SU-DHL-6 (cell line): ENCODE results near the gene NT5DC3.

Experiments used
- H2AFZ ChIP-seq: fragments of 200-600 bp; sonication (generic); 2 replicates; pipeline ENCODE4 v1.6.1; 2014; ENCODE audit warnings: low read depth, mild to moderate bottlenecking, moderate library complexity, mixed read lengths, antibody characterized with exemption, low read length; ENCODE audit not compliant: severe bottlenecking
- H3F3A ChIP-seq: fragments of 200-600 bp; shearing (Covaris generic); 2 replicates; pipeline ENCODE4 v1.6.0; 2016; ENCODE audit warnings: antibody characterized with exemption, mild to moderate bottlenecking; ENCODE audit not compliant: insufficient read depth
- H3K27ac ChIP-seq: fragments of 200-600 bp; sonication (generic); 2 replicates; pipeline ENCODE4 v1.5.1; 2016; ENCODE audit warnings: low read depth, mild to moderate bottlenecking, low read length, moderate library complexity, mixed read lengths
- H3K27me3 ChIP-seq: fragments of 200-600 bp; sonication (generic), shearing (Covaris generic); 2 replicates; pipeline ENCODE4 v1.6.0; 2014; ENCODE audit warnings: mild to moderate bottlenecking, low read length
- H3K36me3 ChIP-seq: fragments of 200-600 bp; sonication (generic); 2 replicates; pipeline ENCODE4 v1.6.1; 2014; ENCODE audit warnings: mild to moderate bottlenecking, low read length, mixed read lengths
- H3K4me2 ChIP-seq: fragments of 300-600, 200-600 bp; shearing (Covaris generic), sonication (generic); 2 replicates; pipeline ENCODE4 v1.6.0; 2014; ENCODE audit warnings: low read length, low read depth, mild to moderate bottlenecking; ENCODE audit not compliant: poor library complexity, severe bottlenecking
- H3K4me3 ChIP-seq: fragments of 200-600 bp; sonication (generic); 2 replicates; pipeline ENCODE4 v1.5.1; 2014; ENCODE audit warnings: antibody characterized with exemption, low read length, mild to moderate bottlenecking, mixed read lengths; ENCODE audit not compliant: insufficient read depth, poor library complexity, severe bottlenecking
- H3K79me2 ChIP-seq: fragments of 200-600 bp; sonication (generic); 2 replicates; pipeline ENCODE4 v1.6.1; 2014; ENCODE audit warnings: mild to moderate bottlenecking, low read length, moderate library complexity; ENCODE audit not compliant: insufficient read depth
- H3K9ac ChIP-seq: fragments of 200-600 bp; sonication (generic); 2 replicates; pipeline ENCODE4 v1.7.0; 2014; ENCODE audit warnings: mild to moderate bottlenecking, low read length
- H3K9me2 ChIP-seq: fragments of 200-600 bp; sonication (generic); replicated peaks from 2 replicates; pipeline ENCODE4 v1.6.1; 2014; ENCODE audit warnings: low read length; ENCODE audit not compliant: insufficient read depth
- H3K9me3 ChIP-seq: fragments of 200-600 bp; sonication (generic); 2 replicates; pipeline ENCODE4 v1.6.1; 2014; ENCODE audit warnings: low read length, mixed read lengths; ENCODE audit not compliant: insufficient read depth
- H4K20me1 ChIP-seq: fragments of 200-600 bp; sonication (generic); 2 replicates; pipeline ENCODE4 v1.6.1; 2014; ENCODE audit warnings: low read depth, mild to moderate bottlenecking, antibody characterized with exemption, low read length, moderate library complexity, mixed read lengths
- EZH2phosphoT487 ChIP-seq: fragments of 200-600 bp; sonication (generic), shearing (Covaris generic); conservative IDR thresholded peaks from 2 replicates; pipeline ENCODE4 v1.6.1; 2018; ENCODE audit warnings: mild to moderate bottlenecking, antibody characterized with exemption, low read length, moderate library complexity, mixed read lengths
- TF ChIP-seq, protein P1 (sequence below): fragments of 200-600 bp; sonication (generic); IDR thresholded peaks from one replicate; pipeline ENCODE4 v1.5.1; 2017; ENCODE audit warnings: antibody characterized with exemption, mild to moderate bottlenecking, low read length, moderate library complexity; ENCODE audit not compliant: insufficient read depth, poor library complexity, severe bottlenecking

The NT5DC3 gene

DNA sequence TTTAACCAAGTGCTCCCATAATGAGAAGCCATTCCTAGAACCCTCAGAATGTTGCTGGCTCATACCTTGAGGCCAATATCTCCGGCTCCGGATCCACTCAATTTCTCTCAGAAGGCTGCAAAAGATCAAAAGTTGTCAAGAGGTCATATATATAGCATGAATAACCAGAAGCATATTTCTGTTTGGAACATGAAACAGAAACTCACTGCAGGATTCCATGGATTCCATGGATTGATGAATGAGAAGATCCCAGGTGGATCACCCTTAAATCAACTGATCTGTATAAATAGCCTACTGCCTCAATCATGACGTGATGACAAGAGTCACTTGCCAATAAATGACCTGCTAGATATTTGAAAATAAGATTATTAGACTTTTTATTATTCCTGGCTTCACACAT is 3.3 kb upstream of the NT5DC3 start:
- Histone ChIP-seq H3K27ac (no peak overlapping the region), H3K4me2 (no peak overlapping the region), H3F3A (no peaks in the 10 kb centered on the region), H3K9me2 (no peaks in the 10 kb centered on the region), H3K9ac (no peak overlapping the region), H3K79me2 (no peaks in the 10 kb centered on the region), H4K20me1 (no peaks in the 10 kb centered on the region), H3K27me3 (no peaks in the 10 kb centered on the region), H3K4me3 (no peak overlapping the region), H3K9me3 (no peaks in the 10 kb centered on the region), H2AFZ (no peak overlapping the region), H3K36me3 (no peaks in the 10 kb centered on the region)
- TF ChIP-seq, protein P1, sequence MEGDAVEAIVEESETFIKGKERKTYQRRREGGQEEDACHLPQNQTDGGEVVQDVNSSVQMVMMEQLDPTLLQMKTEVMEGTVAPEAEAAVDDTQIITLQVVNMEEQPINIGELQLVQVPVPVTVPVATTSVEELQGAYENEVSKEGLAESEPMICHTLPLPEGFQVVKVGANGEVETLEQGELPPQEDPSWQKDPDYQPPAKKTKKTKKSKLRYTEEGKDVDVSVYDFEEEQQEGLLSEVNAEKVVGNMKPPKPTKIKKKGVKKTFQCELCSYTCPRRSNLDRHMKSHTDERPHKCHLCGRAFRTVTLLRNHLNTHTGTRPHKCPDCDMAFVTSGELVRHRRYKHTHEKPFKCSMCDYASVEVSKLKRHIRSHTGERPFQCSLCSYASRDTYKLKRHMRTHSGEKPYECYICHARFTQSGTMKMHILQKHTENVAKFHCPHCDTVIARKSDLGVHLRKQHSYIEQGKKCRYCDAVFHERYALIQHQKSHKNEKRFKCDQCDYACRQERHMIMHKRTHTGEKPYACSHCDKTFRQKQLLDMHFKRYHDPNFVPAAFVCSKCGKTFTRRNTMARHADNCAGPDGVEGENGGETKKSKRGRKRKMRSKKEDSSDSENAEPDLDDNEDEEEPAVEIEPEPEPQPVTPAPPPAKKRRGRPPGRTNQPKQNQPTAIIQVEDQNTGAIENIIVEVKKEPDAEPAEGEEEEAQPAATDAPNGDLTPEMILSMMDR: no peak
- TF ChIP-seq EZH2phosphoT487: no peak

DNA sequence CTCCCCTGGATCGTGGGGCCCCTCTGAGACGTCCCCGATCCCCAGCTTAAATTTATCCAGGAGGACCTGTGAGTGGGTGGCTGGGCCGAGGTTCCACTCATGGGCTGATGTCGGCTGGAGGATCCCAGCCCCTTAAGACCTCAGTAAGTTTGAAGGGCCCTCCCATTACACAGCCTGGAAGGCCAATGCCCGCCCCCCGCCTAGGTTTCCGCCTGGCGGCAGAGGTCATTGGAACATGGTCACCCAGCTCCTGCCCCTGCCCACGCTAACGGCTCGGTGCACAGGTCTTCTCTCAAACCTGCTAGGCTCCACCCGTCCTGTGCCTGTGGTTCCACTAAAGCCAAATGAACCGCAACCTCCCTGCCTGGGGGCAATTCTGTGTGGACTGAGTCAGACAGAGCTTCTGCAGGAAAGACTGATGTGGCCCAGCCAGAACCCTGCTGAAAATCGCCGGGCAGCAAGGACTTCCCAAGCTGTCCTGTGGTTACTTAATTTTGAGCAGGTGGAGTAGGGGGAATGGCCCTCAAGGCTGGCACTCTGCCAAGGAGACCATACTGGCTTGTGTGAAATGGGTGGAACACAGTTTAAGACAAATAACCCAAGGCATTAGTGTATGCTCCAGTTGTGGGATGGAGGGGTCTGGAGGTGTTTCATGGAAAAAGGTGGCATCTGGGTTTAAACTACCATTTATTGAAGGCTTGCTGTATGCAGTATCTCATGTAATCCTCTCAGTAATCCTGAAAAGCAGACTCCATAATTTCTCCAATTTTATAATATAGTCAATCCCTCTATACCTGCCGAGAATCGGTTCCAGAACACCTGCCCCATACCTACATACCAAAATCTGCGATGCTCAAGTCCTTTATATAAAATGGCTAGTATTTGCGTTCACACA is 903 bp upstream of the NT5DC3 start:
- no peak for TF ChIP-seq EZH2phosphoT487
- TF ChIP-seq, protein P1: no peak
- Histone ChIP-seq H3K27me3 (no peaks in the 10 kb centered on the region), H3K9me3 (no peaks in the 10 kb centered on the region), H3F3A (no peaks in the 10 kb centered on the region), H3K9me2 (no peaks in the 10 kb centered on the region), H3K9ac (peak overlapping the region; percentile 30; the same call in 1 of the 2 replicates), H3K4me3 (peak overlapping the region; percentile 80), H3K79me2 (no peaks in the 10 kb centered on the region), H3K27ac (no peak overlapping the region), H3K36me3 (no peaks in the 10 kb centered on the region), H4K20me1 (no peaks in the 10 kb centered on the region), H2AFZ (peak overlapping the region; percentile 64), H3K4me2 (peak overlapping the region; percentile 69)

DNA sequence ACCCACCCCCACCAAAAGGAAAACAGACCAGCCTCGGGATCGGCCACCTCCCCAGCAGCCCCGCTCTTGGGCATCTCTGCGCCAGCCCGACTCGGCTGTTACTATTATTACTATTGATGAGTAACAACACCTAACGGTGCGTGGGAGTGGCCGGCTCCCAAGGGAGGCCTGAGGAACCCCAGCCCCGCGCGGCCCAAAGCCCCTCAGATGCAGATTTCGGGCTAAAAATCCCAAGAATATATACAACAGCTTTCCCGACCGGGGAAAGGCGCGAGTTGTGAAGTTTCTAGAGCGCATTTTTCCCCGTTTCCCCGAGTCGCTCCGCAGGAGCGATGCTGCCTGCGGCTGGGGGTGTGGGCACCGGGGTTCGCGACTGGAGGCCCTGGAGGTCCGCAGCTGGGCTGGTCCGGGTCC is 565 bp downstream of the NT5DC3 start:
- Histone ChIP-seq H3K27me3 (no peaks in the 10 kb centered on the region), H3K9ac (peak overlapping the region; percentile 64), H3F3A (no peaks in the 10 kb centered on the region), H3K9me2 (no peaks in the 10 kb centered on the region), H3K79me2 (no peaks in the 10 kb centered on the region), H3K4me3 (peak overlapping the region; percentile 80), H2AFZ (peak overlapping the region; percentile 78), H3K36me3 (no peaks in the 10 kb centered on the region), H3K27ac (no peak overlapping the region), H4K20me1 (no peaks in the 10 kb centered on the region), H3K9me3 (no peaks in the 10 kb centered on the region), H3K4me2 (peak overlapping the region; percentile 69)
- TF ChIP-seq EZH2phosphoT487: no peak
- TF ChIP-seq, protein P1: no peak
